Measurements from ENCODE around the gene SDF2L1.

Gene SDF2L1

GRCh38 chr22:21622011-21622918 is 19.8 kb upstream of the SDF2L1 start:
- DNase-seq: peak; percentile 63

- no peak for DNase-seq
Measured at GRCh38 chr22:21622919-21623647, 19.0 kb upstream of the SDF2L1 start.

- DNase-seq: no peak
Measured at GRCh38 chr22:21623648-21623970, 18.5 kb upstream of the SDF2L1 start.

- peak; percentile 81 for DNase-seq
Measured at GRCh38 chr22:21624120-21624879, 17.8 kb upstream of the SDF2L1 start.

- no peak for DNase-seq
Measured at GRCh38 chr22:21624880-21625791, 17.0 kb upstream of the SDF2L1 start.

- DNase-seq: no peak
Measured at GRCh38 chr22:21626073-21626734, 15.9 kb upstream of the SDF2L1 start.

- DNase-seq: no peak
Measured at GRCh38 chr22:21626735-21627469, 15.2 kb upstream of the SDF2L1 start.

- no peak for DNase-seq
Measured at GRCh38 chr22:21628386-21629254, 13.5 kb upstream of the SDF2L1 start.

GRCh38 chr22:21629255-21630149 is 12.6 kb upstream of the SDF2L1 start, which contains the start of gene YDJC:
TSS of gene YDJC (minus strand) at chr22:21630022. CDS start at chr22:21630014, 8 bp downstream.
- peak; percentile 99 for DNase-seq

- DNase-seq: no peak
Measured at GRCh38 chr22:21631025-21631424, 11.1 kb upstream of the SDF2L1 start.

GRCh38 chr22:21632237-21632895 is 9.7 kb upstream of the SDF2L1 start, which contains the start of gene CCDC116:
TSS of gene CCDC116 (plus strand) at chr22:21632760. CDS start at chr22:21633182, 422 bp downstream.
- peak; percentile 99 for DNase-seq

- no peak for DNase-seq
Measured at GRCh38 chr22:21632931-21633330, 9.2 kb upstream of the SDF2L1 start.

- DNase-seq: no peak
Measured at GRCh38 chr22:21633481-21633880, 8.6 kb upstream of the SDF2L1 start.

- no peak for DNase-seq
Measured at GRCh38 chr22:21634081-21634480, 8.0 kb upstream of the SDF2L1 start.

GRCh38 chr22:21634844-21635243 is 7.3 kb upstream of the SDF2L1 start:
- DNase-seq: no peak

- no peak for DNase-seq
Measured at GRCh38 chr22:21635771-21636510, 6.2 kb upstream of the SDF2L1 start.

GRCh38 chr22:21636629-21637218 is 5.4 kb upstream of the SDF2L1 start:
- no peak for DNase-seq
